Panc1 (cell line): Measurements from ENCODE around the gene CSKMT.
A peak's percentile ranks its signal among the peaks of the same experiment; 100 is the strongest.

Experiments
- POLR2AphosphoS5 ChIP-seq: IDR thresholded peaks from 2 replicates; pipeline ENCODE4 v1.6.1; 2012; ENCODE audit warnings: mild to moderate bottlenecking, low read depth, low read length, moderate library complexity
- REST ChIP-seq, 2 experiments: IDR thresholded peaks; 2 replicates each; pipeline ENCODE4 v1.6.1; 2011 to 2012; ENCODE audit warnings: low read depth in 2 of 2, control low read depth in 1 of 2, low read length in 1 of 2, mild to moderate bottlenecking in 1 of 2, moderate library complexity in 1 of 2; ENCODE audit not compliant: insufficient read depth in 1 of 2
- SIN3A ChIP-seq: IDR thresholded peaks from 2 replicates; pipeline ENCODE4 v1.6.1; 2012; ENCODE audit warnings: low read depth, mild to moderate bottlenecking, low read length, moderate library complexity, borderline replicate concordance; ENCODE audit not compliant: insufficient read depth
- TCF7L2 ChIP-seq: IDR thresholded peaks from 2 replicates; pipeline ENCODE4 v1.6.1; 2011; ENCODE audit warnings: mild to moderate bottlenecking, low read depth, low read length, inconsistent platforms
- TF ChIP-seq, protein P1 (sequence below): fragments of 450-650 bp; IDR thresholded peaks from 2 replicates; pipeline ENCODE4 v1.5.1; 2017; ENCODE audit warnings: mild to moderate bottlenecking

DNA sequence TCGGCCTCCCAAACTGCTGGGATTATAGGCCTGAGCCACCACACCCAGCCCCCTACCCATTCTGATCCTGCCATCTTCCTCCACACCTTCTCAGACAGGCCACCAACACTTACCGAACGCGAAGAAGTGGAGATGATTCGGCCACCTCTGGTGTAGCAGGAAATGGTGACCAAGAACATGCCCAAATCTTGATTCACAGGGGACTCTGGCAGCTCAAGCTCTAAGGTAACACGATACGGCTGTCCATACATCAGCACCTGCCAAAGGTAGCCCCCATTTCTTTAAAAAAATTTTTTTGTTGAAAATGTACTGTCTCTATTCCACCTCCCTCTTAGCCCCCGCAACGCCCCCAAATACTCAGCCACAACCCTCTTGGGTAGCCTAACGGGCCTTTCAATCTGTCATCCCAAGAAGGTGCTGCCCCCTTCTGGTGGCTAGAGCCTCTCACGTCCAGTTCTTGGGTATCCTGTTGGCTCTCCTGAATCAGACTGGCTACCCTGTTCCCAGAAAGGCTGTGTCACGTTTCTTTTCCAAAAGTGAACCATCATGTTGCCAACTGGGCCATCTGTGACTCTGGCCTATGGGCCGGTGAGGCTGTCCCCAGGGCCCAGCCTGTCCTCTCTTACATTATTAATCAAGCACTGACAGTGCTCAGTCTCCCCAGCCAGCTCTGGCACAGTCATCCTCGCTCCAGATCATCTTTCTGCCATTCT, 29.5 kb downstream of the CSKMT start:
- TF ChIP-seq, protein P1, sequence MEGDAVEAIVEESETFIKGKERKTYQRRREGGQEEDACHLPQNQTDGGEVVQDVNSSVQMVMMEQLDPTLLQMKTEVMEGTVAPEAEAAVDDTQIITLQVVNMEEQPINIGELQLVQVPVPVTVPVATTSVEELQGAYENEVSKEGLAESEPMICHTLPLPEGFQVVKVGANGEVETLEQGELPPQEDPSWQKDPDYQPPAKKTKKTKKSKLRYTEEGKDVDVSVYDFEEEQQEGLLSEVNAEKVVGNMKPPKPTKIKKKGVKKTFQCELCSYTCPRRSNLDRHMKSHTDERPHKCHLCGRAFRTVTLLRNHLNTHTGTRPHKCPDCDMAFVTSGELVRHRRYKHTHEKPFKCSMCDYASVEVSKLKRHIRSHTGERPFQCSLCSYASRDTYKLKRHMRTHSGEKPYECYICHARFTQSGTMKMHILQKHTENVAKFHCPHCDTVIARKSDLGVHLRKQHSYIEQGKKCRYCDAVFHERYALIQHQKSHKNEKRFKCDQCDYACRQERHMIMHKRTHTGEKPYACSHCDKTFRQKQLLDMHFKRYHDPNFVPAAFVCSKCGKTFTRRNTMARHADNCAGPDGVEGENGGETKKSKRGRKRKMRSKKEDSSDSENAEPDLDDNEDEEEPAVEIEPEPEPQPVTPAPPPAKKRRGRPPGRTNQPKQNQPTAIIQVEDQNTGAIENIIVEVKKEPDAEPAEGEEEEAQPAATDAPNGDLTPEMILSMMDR, result peak; percentile 90
- no peak for TF ChIP-seq SIN3A
- TF ChIP-seq POLR2AphosphoS5, result no peak
- TF ChIP-seq TCF7L2, result no peak
- TF ChIP-seq REST (IDR thresholded peaks at IDR 0.05; ENCODE audit: insufficient read depth in 1 of 2, low read depth in 2 of 2, low read length in 1 of 2), result no peak
